ENCODE data around the gene ARHGEF28. TPM values are rescaled to one million over a fixed set of nuclear protein-coding genes. Genes with fewer than 3 reads are reported as not detected.

ARHGEF28 gene
- total and polyA plus RNA-seq, 8 donors = 14.9 to 36.2 (median 24.6) TPM

GRCh38 chr5:73678322-73678740 is 52.3 kb downstream of the ARHGEF28 start:
- Histone ChIP-seq H3K4me1 (peaks cover 35 to 49% (median 36%) of the 10 kb centered on the region in 3 donors), H3K9me3 (no peaks in the 10 kb centered on the region), H3K27ac (peak overlapping the region in 2 of 4 donors; percentile 70 to 74), H3K4me3 (no peak overlapping the region), H3K27me3 (no peaks in the 10 kb centered on the region), H3K36me3 (no peaks in the 10 kb centered on the region)
- TF ChIP-seq CTCF (IDR thresholded peaks at IDR 0.05) = no peak
- peak; percentile 98 to 99 (median 98) for ATAC-seq
- DNase-seq = peak in 5 of 6 donors; percentile 47 to 78 (median 73)
- intact Hi-C loops (cut with DNase I) = loop anchor here in 1 of 3 donors (10.0 kb wide), 1 partner anchor 54 kb away; the partner anchor contains the start of gene ARHGEF28
- WGBS, 2 donors = 14 to 15% methylated on average over 4 of the region's 4 CpGs
- FAIRE-seq = no peak

GRCh38 chr5:73678807-73679206 is 52.8 kb downstream of the ARHGEF28 start:
- no peak for TF ChIP-seq CTCF (IDR thresholded peaks at IDR 0.05)
- peak overlapping the region in 2 of 4 donors; percentile 70 to 74 for H3K27ac ChIP-seq

GRCh38 chr5:73682176-73682575 is 56.2 kb downstream of the ARHGEF28 start:
- ATAC-seq = no peak
- Histone ChIP-seq H3K36me3 (no peaks in the 10 kb centered on the region), H3K9me3 (no peaks in the 10 kb centered on the region), H3K27me3 (no peaks in the 10 kb centered on the region), H3K4me1 (peaks cover 9 to 23% (median 16%) of the 10 kb centered on the region in 3 donors), H3K4me3 (no peak overlapping the region), H3K27ac (no peak overlapping the region)
- WGBS, 2 donors = 92 to 95% methylated on average over 1 of the region's 1 CpG
- no peak for FAIRE-seq
- intact Hi-C loops (cut with DNase I) = no loop called here
- TF ChIP-seq CTCF (IDR thresholded peaks at IDR 0.05) = no peak
- no peak for DNase-seq

More at GRCh38 chr5:73678807-73679206, 52.8 kb downstream of the ARHGEF28 start:
- H3K36me3 ChIP-seq = no peaks in the 10 kb centered on the region
- H3K4me3 ChIP-seq = no peak overlapping the region
- FAIRE-seq (no peak), ATAC-seq (peak; percentile 25 to 30 (median 28)), DNase-seq (no peak)
- peaks cover 30 to 44% (median 31%) of the 10 kb centered on the region in 3 donors for H3K4me1 ChIP-seq
- no peaks in the 10 kb centered on the region for H3K27me3 ChIP-seq
- WGBS, 2 donors = 44 to 48% methylated on average over 3 of the region's 3 CpGs
- intact Hi-C loops (cut with DNase I) = loop anchor here in 1 of 3 donors (10.0 kb wide), 1 partner anchor 54 kb away; the partner anchor contains the start of gene ARHGEF28
- H3K9me3 ChIP-seq = no peaks in the 10 kb centered on the region

- intact Hi-C loops (cut with DNase I) = no loop called here
- FAIRE-seq = no peak
- H3K9me3 ChIP-seq = no peaks in the 10 kb centered on the region
- no peak for TF ChIP-seq CTCF (IDR thresholded peaks at IDR 0.05)
- H3K27ac ChIP-seq = no peak overlapping the region
- H3K36me3 ChIP-seq = no peaks in the 10 kb centered on the region
- ATAC-seq = no peak
- H3K4me3 ChIP-seq = no peak overlapping the region
- DNase-seq = no peak
- peaks cover 0 to 6% (median 1%) of the 10 kb centered on the region in 3 donors for H3K4me1 ChIP-seq
- H3K27me3 ChIP-seq = no peaks in the 10 kb centered on the region
- 82 to 96% methylated on average over 7 of the region's 7 CpGs for WGBS, 2 donors
Observed at GRCh38 chr5:73684691-73685090, 58.7 kb downstream of the ARHGEF28 start.

- FAIRE-seq (peak; percentile 20), ATAC-seq (no peak), DNase-seq (no peak)
- Histone ChIP-seq H3K4me3 (no peak overlapping the region), H3K4me1 (peaks cover 0 to 6% (median 0%) of the 10 kb centered on the region in 3 donors), H3K9me3 (no peaks in the 10 kb centered on the region), H3K36me3 (no peaks in the 10 kb centered on the region), H3K27ac (no peak overlapping the region), H3K27me3 (no peaks in the 10 kb centered on the region)
- TF ChIP-seq CTCF (IDR thresholded peaks at IDR 0.05) = no peak
- intact Hi-C loops (cut with DNase I) = no loop called here
- 23 to 27% methylated on average over 1 of the region's 1 CpG for WGBS, 2 donors
Observed at GRCh38 chr5:73686912-73687311, 60.9 kb downstream of the ARHGEF28 start.

Data from pancreas (tissue), 10 donors.